Smooth muscle cell (in vitro differentiated cells): ENCODE data around the gene SYNE3. TPM values are rescaled to one million over a fixed set of nuclear protein-coding genes. Genes with fewer than 3 reads are reported as not detected.

ENCODE experiments used
- DNase-seq: peaks from one replicate; lab custom pipeline; 2025; ENCODE audit not compliant: unreplicated experiment; lab: John Stamatoyannopoulos, UW
- H2AFZ ChIP-seq: fragments of 200-600 bp; sonication (generic); 2 replicates; pipeline ENCODE4 v1.6.0; 2016; ENCODE audit warnings: antibody characterized with exemption, low read depth, mild to moderate bottlenecking
- H3F3A ChIP-seq: fragments of 200-600 bp; sonication (generic); 2 replicates; pipeline ENCODE4 v1.6.0; 2017; ENCODE audit warnings: antibody characterized with exemption, low read depth
- H3K27ac ChIP-seq: fragments of 200-600 bp; sonication (generic); 2 replicates; pipeline ENCODE4 v1.5.1; 2016; ENCODE audit warnings: low read depth, mild to moderate bottlenecking
- H3K27me3 ChIP-seq: fragments of 200-600 bp; sonication (generic); 2 replicates; pipeline ENCODE4 v1.6.1; 2016; ENCODE audit warnings: low read depth, mild to moderate bottlenecking
- H3K36me3 ChIP-seq: fragments of 200-600 bp; sonication (generic); 2 replicates; pipeline ENCODE4 v1.5.1; 2016; ENCODE audit warnings: low read depth
- H3K4me1 ChIP-seq: fragments of 200-600 bp; sonication (generic); 2 replicates; pipeline ENCODE4 v1.5.1; 2016; ENCODE audit warnings: low read depth
- H3K4me2 ChIP-seq: fragments of 200-600 bp; sonication (generic); 2 replicates; pipeline ENCODE4 v1.6.0; 2016; ENCODE audit warnings: mild to moderate bottlenecking
- H3K4me3 ChIP-seq: fragments of 200-600 bp; sonication (generic); 2 replicates; pipeline ENCODE4 v1.5.1; 2016; ENCODE audit warnings: mild to moderate bottlenecking
- H3K79me2 ChIP-seq: fragments of 200-600 bp; sonication (generic); 2 replicates; pipeline ENCODE4 v1.6.0; 2016; ENCODE audit warnings: low read depth, mild to moderate bottlenecking
- H3K9ac ChIP-seq: fragments of 200-600 bp; sonication (generic); 2 replicates; pipeline ENCODE4 v1.6.0; 2016; ENCODE audit warnings: low read depth
- H3K9me3 ChIP-seq: fragments of 200-600 bp; sonication (generic); replicated peaks from 2 replicates; pipeline ENCODE4 v1.5.1; 2016; ENCODE audit warnings: low read depth
- H4K20me1 ChIP-seq: fragments of 200-600 bp; sonication (generic); 2 replicates; pipeline ENCODE4 v1.6.0; 2016; ENCODE audit warnings: low read depth
- WGBS: methylation state at CpG from one replicate; pipeline ENCODE4 v1.1.7; 2016; ENCODE audit warnings: low lambda C conversion rate; 5-methylcytosine and 5-hydroxymethylcytosine counted together
- polyA plus RNA-seq: library from polyadenylated mRNA; unstranded; fragments of >200 nt; fragmentation: Nextera tagmentation; extraction: Ambion mirVana; gene quantifications from 2 replicates; pipeline ENCODE4 v1.2.1, GENCODE V29; 2016
- total RNA-seq: library from RNA; depleted of rRNA; stranded (reverse); fragments of >200 nt; gene quantifications from 2 replicates; pipeline ENCODE4 v1.2.3, GENCODE V29; 2014
- TF ChIP-seq, protein P1 (sequence below): fragments of 200-600 bp; sonication (generic); IDR thresholded peaks from 2 replicates; pipeline ENCODE4 v1.5.1; 2017; ENCODE audit warnings: borderline replicate concordance, mild to moderate bottlenecking, antibody characterized with exemption; ENCODE audit not compliant: insufficient read depth, poor library complexity, severe bottlenecking

SYNE3 gene
- total and polyA plus RNA-seq, 2 experiments from 2014 or later: 4.0 to 4.1 TPM

DNA sequence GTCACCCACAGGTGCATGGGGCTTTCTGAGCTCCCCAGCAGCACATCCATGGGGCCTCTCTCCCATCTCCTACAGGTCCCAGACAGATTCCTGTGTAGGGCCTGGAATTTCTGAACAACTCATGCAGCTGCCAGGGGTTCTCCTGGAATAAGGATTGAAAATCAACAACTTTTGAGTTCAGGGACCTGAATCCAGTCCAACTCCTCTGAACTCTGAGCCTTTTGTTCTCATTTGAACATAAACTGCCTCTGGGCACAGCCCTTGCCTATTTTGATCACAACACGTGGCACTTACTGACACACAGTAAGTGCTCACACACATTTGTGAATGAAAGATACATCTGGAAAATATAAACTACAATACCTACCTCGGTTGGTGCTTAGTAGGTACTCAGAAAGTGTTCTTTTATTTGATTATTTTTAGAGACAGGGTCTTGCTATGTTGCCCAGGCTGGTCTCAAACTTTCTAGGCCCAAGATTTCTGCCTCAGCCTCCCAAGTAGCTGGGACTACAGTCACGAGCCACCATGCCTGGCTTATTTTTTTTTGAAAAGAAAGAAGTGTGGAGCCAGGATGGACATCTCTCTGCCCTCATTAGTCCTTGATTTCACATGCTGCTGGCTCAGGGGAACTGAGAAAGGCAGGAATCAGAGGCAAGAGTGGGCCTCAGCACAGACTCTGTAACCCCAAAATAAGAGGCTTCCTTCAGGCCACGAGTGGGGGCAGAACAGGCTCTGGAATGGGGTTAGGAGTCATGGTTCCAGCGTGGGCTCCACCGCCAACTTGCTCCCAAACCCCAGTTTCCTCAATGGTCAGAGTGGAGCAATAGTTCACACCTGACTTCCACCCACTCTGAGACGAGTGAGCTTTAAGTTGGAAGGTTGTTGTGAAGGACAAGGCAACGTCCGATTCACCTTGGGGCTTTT is 27.0 kb downstream of the SYNE3 start:
- Histone ChIP-seq H3K27ac (no peak overlapping the region), H3K4me3 (no peak overlapping the region), H4K20me1 (no peaks in the 10 kb centered on the region), H3K36me3 (no peaks in the 10 kb centered on the region), H2AFZ (no peak overlapping the region), H3K79me2 (no peaks in the 10 kb centered on the region), H3K9ac (no peak overlapping the region), H3K27me3 (no peaks in the 10 kb centered on the region), H3K4me2 (no peak overlapping the region), H3K4me1 (no peaks in the 10 kb centered on the region), H3F3A (no peaks in the 10 kb centered on the region), H3K9me3 (no peaks in the 10 kb centered on the region)
- 96% methylated on average over 9 of the region's 9 CpGs for WGBS
- no peak for DNase-seq
- TF ChIP-seq, protein P1, sequence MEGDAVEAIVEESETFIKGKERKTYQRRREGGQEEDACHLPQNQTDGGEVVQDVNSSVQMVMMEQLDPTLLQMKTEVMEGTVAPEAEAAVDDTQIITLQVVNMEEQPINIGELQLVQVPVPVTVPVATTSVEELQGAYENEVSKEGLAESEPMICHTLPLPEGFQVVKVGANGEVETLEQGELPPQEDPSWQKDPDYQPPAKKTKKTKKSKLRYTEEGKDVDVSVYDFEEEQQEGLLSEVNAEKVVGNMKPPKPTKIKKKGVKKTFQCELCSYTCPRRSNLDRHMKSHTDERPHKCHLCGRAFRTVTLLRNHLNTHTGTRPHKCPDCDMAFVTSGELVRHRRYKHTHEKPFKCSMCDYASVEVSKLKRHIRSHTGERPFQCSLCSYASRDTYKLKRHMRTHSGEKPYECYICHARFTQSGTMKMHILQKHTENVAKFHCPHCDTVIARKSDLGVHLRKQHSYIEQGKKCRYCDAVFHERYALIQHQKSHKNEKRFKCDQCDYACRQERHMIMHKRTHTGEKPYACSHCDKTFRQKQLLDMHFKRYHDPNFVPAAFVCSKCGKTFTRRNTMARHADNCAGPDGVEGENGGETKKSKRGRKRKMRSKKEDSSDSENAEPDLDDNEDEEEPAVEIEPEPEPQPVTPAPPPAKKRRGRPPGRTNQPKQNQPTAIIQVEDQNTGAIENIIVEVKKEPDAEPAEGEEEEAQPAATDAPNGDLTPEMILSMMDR: no peak

DNA sequence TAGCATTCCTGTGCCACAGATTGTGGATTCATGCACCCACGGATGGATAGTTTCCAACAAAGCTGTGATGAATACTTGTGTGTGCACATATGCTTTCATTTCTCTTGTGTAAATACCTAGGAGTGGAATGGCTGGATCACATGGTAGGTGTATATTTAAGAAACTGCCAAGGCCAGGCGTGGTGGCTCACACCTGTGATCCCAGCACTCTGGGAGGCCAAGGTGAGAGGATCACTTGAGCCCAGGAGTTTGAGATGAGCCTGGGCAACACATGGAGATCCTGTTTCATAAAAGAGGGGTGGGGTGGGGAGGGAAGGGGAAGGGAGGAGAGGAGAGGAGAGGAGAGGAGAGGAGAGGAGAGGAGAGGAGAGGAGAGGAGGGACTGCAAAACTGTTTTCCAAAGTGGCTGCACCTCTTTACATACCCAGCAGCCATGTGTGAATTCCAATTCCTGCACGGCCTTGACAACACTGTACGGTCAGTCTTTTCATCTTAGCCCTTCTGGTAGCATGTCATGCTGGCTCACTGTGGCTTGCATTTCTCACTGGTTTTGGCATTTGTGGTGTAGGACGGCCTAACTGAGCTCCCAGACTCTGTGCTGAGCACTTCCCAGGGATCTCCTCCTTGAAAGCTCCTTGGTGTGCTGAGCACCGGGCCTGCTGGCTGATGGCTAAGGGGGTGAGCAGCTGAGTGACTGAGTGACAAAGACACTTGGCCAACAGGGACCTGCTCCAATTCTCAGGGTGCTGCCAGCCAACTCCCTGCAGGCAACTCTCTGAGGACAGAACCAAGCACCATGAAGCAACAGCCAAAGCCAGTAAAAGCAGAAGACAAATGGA is 27.9 kb downstream of the SYNE3 start:
- TF ChIP-seq, protein P1: no peak
- H3K9ac ChIP-seq: no peak overlapping the region
- WGBS: 81% methylated on average over 6 of the region's 6 CpGs
- H3K9me3 ChIP-seq: no peaks in the 10 kb centered on the region
- H4K20me1 ChIP-seq: no peaks in the 10 kb centered on the region
- H3K4me2 ChIP-seq: no peak overlapping the region
- no peaks in the 10 kb centered on the region for H3F3A ChIP-seq
- H3K27ac ChIP-seq: no peak overlapping the region
- no peak for DNase-seq
- H3K4me1 ChIP-seq: no peaks in the 10 kb centered on the region
- H3K79me2 ChIP-seq: no peaks in the 10 kb centered on the region
- H2AFZ ChIP-seq: no peak overlapping the region
- no peaks in the 10 kb centered on the region for H3K36me3 ChIP-seq
- H3K4me3 ChIP-seq: no peak overlapping the region
- no peaks in the 10 kb centered on the region for H3K27me3 ChIP-seq

DNA sequence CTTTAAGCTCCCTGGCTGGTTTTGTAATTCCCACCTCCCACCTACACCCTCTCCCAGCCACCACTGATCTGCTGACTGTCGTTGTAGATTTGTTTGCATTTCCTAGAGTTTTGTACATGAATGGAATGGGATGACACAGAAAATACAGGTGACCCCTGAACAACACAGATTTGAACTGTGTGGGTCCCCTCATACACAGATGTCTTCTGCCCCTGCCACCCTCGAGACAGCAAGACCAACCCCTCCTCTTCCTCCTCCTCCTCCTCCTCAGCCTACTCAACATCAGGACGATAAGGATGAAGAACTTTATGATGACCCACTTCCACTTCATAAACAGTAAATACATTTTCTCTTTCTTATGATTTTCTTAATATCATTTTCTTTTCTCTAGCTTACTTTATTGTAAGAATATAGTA is 28.8 kb downstream of the SYNE3 start:
- H3F3A ChIP-seq: no peaks in the 10 kb centered on the region
- H3K9me3 ChIP-seq: no peaks in the 10 kb centered on the region
- H3K27ac ChIP-seq: no peak overlapping the region
- no peaks in the 10 kb centered on the region for H4K20me1 ChIP-seq
- no peak overlapping the region for H2AFZ ChIP-seq
- H3K9ac ChIP-seq: no peak overlapping the region
- H3K4me1 ChIP-seq: no peaks in the 10 kb centered on the region
- no peaks in the 10 kb centered on the region for H3K36me3 ChIP-seq
- no peak overlapping the region for H3K4me3 ChIP-seq
- TF ChIP-seq, protein P1: no peak
- no peaks in the 10 kb centered on the region for H3K79me2 ChIP-seq
- no peak for DNase-seq
- H3K4me2 ChIP-seq: no peak overlapping the region
- 72% methylated on average over 3 of the region's 3 CpGs for WGBS
- no peaks in the 10 kb centered on the region for H3K27me3 ChIP-seq
